A673 (cell line): ENCODE measurements around the gene CTNS. TPM values are rescaled to one million over a fixed set of nuclear protein-coding genes. Genes with fewer than 3 reads are reported as not detected.

Experiments
- BruUV-seq: library from RNA; stranded (reverse); fragments of 400-500 nt; replicated peaks from 2 replicates; lab custom pipeline; 2021; lab: Mats Ljungman, UMichigan
- CTCF ChIA-PET: fragments of 300-600 bp; sonication (Branson Sonifier 250); formaldehyde crosslinking; loops from one replicate; lab custom pipeline; 2022; ENCODE audit warnings: antibody characterized with exemption; lab: Charles Lee
- POLR2A ChIA-PET: fragments of 300-600 bp; sonication (Branson Sonifier 250); formaldehyde crosslinking; loops from one replicate; lab custom pipeline; 2022; ENCODE audit warnings: antibody characterized with exemption; ENCODE audit not compliant: low non-redundant PET; lab: Charles Lee
- DNase-seq: peaks from one replicate; pipeline ENCODE4 v3.0.0-alpha.2; 2015; ENCODE audit warnings: low spot score
- H3K27ac ChIP-seq: fragments of 200-600 bp; sonication (generic); 2 replicates; pipeline ENCODE4 v1.5.1; 2016; ENCODE audit warnings: mixed run types, low read depth, mild to moderate bottlenecking, mixed read lengths, antibody characterized with exemption, low read length; ENCODE audit not compliant: poor library complexity, severe bottlenecking
- H3K27me3 ChIP-seq: fragments of 200-600 bp; sonication (generic); replicated peaks from 2 replicates; pipeline ENCODE4 v1.6.1; 2017; ENCODE audit warnings: mixed run types, low read depth, mild to moderate bottlenecking, mixed read lengths, antibody characterized with exemption, low read length; ENCODE audit not compliant: insufficient read depth, poor library complexity
- H3K36me3 ChIP-seq: fragments of 200-600 bp; sonication (generic); 2 replicates; pipeline ENCODE4 v1.6.1; 2016; ENCODE audit warnings: mixed run types, mild to moderate bottlenecking, mixed read lengths, antibody characterized with exemption, low read length; ENCODE audit not compliant: insufficient read depth, poor library complexity, severe bottlenecking
- H3K4me1 ChIP-seq: fragments of 200-600 bp; sonication (generic); 2 replicates; pipeline ENCODE4 v1.6.1; 2017; ENCODE audit warnings: mixed run types, mild to moderate bottlenecking, mixed read lengths, antibody characterized with exemption, low read length; ENCODE audit not compliant: insufficient read depth, poor library complexity, severe bottlenecking
- H3K4me3 ChIP-seq: fragments of 200-600 bp; sonication (generic); 2 replicates; pipeline ENCODE4 v1.5.1; 2016; ENCODE audit warnings: low read depth, mixed run types, mild to moderate bottlenecking, mixed read lengths, low read length; ENCODE audit not compliant: poor library complexity, severe bottlenecking
- H3K9me3 ChIP-seq: fragments of 200-600 bp; sonication (generic); 2 replicates; pipeline ENCODE4 v1.6.1; 2016; ENCODE audit warnings: mixed run types, low read depth, mild to moderate bottlenecking, mixed read lengths, antibody characterized with exemption, low read length; ENCODE audit not compliant: poor library complexity, severe bottlenecking
- CTCF ChIP-seq: fragments of 300-800, 200-600 bp; sonication (generic); conservative IDR thresholded peaks from 2 replicates; pipeline ENCODE4 v1.5.1; 2017; ENCODE audit warnings: low read depth, mild to moderate bottlenecking, antibody characterized with exemption, low read length, moderate library complexity, mixed read lengths
- EZH2 ChIP-seq: fragments of 200-600 bp; sonication (generic); IDR thresholded peaks from 2 replicates; pipeline ENCODE4 v1.6.1; 2017; ENCODE audit warnings: borderline replicate concordance, low read depth, mild to moderate bottlenecking, mixed read lengths, antibody characterized with exemption, low read length; ENCODE audit not compliant: poor library complexity, severe bottlenecking
- intact Hi-C: fragments of 100-400 bp; cut with micrococcal nuclease; formaldehyde crosslinking; loops from one replicate; pipeline ENCODE4 v1.10.0; 2022; ENCODE audit not compliant: unreplicated experiment
- total RNA-seq: library from RNA; stranded (reverse); gene quantifications from 2 replicates; pipeline ENCODE4 v1.2.3, GENCODE V29; 2021

CTNS gene
- total RNA-seq, 1 experiment from 2014 or later, result 12.6 TPM

GRCh38 chr17:3668279-3669084, 31.9 kb downstream of the CTNS start, which contains the start of the genes EMC6 and TAX1BP3:
Gene EMC6, plus strand, starts transcription at chr17:3668812. Its CDS starts 335 bp downstream, at chr17:3669147.
Gene TAX1BP3, minus strand, starts transcription at chr17:3668578. Its CDS starts 52 bp downstream, at chr17:3668526.
- intact Hi-C loops, result no loop called here
- H3K9me3 ChIP-seq, result no peaks in the 10 kb centered on the region
- DNase-seq, result peak; percentile 98
- H3K4me3 ChIP-seq, result peak within 1 kb of the TSS; percentile 100
- peaks cover 7% of the 10 kb centered on the region for H3K4me1 ChIP-seq
- ChIA-PET POLR2A (no interaction called here), CTCF (no interaction called here)
- TF ChIP-seq CTCF (no peak), EZH2 (no peak)
- no peaks in the 10 kb centered on the region for H3K27me3 ChIP-seq
- no TSS peak for BruUV-seq
- peaks cover 10% of the 10 kb centered on the region for H3K36me3 ChIP-seq
- peak within 1 kb of the TSS; percentile 92 for H3K27ac ChIP-seq

- POLR2A ChIA-PET, result no interaction called here
- intact Hi-C loops, result no loop called here
- no peak for TF ChIP-seq EZH2
- no peak for TF ChIP-seq CTCF
- TSS peak; percentile 93 for BruUV-seq
- Histone ChIP-seq H3K27ac (peak overlapping the region; percentile 92), H3K9me3 (no peaks in the 10 kb centered on the region), H3K4me1 (peaks cover 7% of the 10 kb centered on the region), H3K36me3 (peaks cover 7% of the 10 kb centered on the region), H3K27me3 (no peaks in the 10 kb centered on the region), H3K4me3 (peak overlapping the region; percentile 100)
- DNase-seq, result no peak
- CTCF ChIA-PET, result no interaction called here
Observed at GRCh38 chr17:3669085-3669347, 32.5 kb downstream of the CTNS start.

- Histone ChIP-seq H3K27me3 (no peaks in the 10 kb centered on the region), H3K36me3 (peaks cover 3% of the 10 kb centered on the region), H3K9me3 (no peaks in the 10 kb centered on the region), H3K4me3 (peak overlapping the region; percentile 100), H3K4me1 (peaks cover 7% of the 10 kb centered on the region), H3K27ac (peak overlapping the region; percentile 92)
- DNase-seq, result peak; percentile 44
- no peak for TF ChIP-seq EZH2
- TF ChIP-seq CTCF, result no peak
- intact Hi-C loops, result no loop called here
- BruUV-seq, result no TSS peak
- ChIA-PET CTCF (no interaction called here), POLR2A (no interaction called here)
Observed at GRCh38 chr17:3669548-3669947, 33.0 kb downstream of the CTNS start.
